Measurements from ENCODE around the gene PEG3. TPM values are rescaled to one million over a fixed set of nuclear protein-coding genes. Genes with fewer than 3 reads are reported as not detected.

PEG3 gene
- total and polyA plus RNA-seq, 2 of the 13 experiments (the other 11 are each of a cell fraction or from before 2014, with no cell fraction given) = 217 to 394 TPM

DNA sequence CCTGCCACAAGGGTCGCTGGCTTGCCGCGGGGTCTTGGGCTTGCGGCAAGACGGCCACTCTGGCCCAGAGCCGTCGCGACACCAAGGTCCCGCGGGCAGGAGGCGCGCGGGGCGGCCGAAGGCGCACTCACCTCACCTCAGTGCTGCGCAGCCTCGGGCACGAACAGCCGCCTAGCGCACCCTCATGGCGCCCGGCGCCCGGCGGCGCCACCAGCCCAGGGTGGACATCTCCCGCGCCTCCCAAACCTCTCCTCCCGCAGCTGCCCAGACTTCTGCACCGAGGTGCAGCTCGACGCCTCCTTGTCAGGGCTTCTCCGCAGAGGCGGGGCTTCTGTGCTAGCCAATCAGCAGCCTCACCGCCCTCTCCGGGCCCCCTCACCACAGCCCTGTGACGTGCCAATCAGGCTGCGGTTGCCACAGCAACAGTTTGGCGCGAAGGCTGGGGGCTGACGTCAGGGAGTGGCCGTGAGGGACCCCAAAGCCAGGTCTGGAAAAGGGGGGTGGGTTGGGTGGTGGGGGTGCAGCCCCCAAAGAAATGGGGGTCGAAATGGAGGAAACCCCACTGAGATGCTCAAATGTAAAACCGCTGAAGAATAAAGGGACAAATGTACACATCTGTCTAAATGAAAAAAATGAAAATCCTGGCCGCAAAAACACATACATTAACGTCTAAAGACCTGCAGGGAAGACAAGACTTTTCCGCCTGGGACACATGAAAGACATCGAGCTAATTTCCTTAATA lies at the start of gene PEG3, which contains the start of gene ZIM2 (continued):
- TF ChIP-seq POLR2G (IDR thresholded peaks at IDR 0.05; ENCODE audit: low read depth, low read length) (peak; percentile 98), ZNF768 (CRISPR knock-in tag; IDR thresholded peaks at IDR 0.05) (no peak; the same call in 1 of the 2 replicates), FOXA1 (IDR thresholded peaks at IDR 0.05) (no peak), FOXA1 (CRISPR knock-in tag; IDR thresholded peaks at IDR 0.05) (no peak), ZNF770 (CRISPR knock-in tag; IDR thresholded peaks at IDR 0.05) (no peak), RXRB (CRISPR knock-in tag; IDR thresholded peaks at IDR 0.05; ENCODE audit: borderline replicate concordance) (no peak), SIX4 (CRISPR knock-in tag; IDR thresholded peaks at IDR 0.05) (no peak), ZNF160 (CRISPR knock-in tag; IDR thresholded peaks at IDR 0.05) (no peak), TCF7L2 (IDR thresholded peaks at IDR 0.05; ENCODE audit: low read depth, low read length) (no peak), SIN3B (IDR thresholded peaks at IDR 0.05; ENCODE audit: low read length) (no peak), ZBTB42 (CRISPR knock-in tag; IDR thresholded peaks at IDR 0.05) (no peak), ZNF180 (CRISPR knock-in tag; IDR thresholded peaks at IDR 0.05; ENCODE audit: borderline replicate concordance, low read depth) (no peak), KLF6 (CRISPR knock-in tag; IDR thresholded peaks at IDR 0.05) (peak; percentile 26; the same call in 1 of the 2 replicates), ARID3A (IDR thresholded peaks at IDR 0.05; ENCODE audit: low read depth, low read length) (no peak), NR1H2 (CRISPR knock-in tag; IDR thresholded peaks at IDR 0.05; ENCODE audit: borderline replicate concordance, low read depth) (no peak), HNRNPUL1 (IDR thresholded peaks at IDR 0.05; ENCODE audit: low read depth, low read length) (no peak), USF2 (IDR thresholded peaks at IDR 0.05; ENCODE audit: low read depth, low read length) (no peak), USF2 (CRISPR knock-in tag; IDR thresholded peaks at IDR 0.05; ENCODE audit: borderline replicate concordance) (no peak), NFE2L1 (CRISPR knock-in tag; IDR thresholded peaks at IDR 0.05; ENCODE audit: borderline replicate concordance) (no peak), MATR3 (CRISPR knock-in tag; IDR thresholded peaks at IDR 0.05) (no peak)
- TF ChIP-seq, protein P1, sequence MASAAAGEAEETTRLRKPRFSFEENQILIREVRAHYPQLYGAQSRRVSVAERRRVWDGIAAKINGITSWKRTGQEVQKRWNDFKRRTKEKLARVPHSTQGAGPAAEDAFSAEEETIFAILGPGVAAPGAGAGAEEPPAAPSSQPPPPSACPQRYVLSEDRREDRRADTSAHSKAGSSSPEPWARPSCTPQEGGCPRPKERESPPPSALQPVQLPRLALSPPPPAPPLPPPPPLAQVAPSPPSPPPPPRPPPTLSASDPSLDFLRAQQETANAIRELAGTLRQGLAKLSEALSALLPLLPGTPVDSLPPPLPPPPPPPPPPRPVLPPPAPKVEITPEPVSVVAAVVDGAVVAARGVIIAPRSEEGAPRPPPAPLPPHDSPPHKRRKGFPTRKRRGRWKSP (CRISPR knock-in tag; IDR thresholded peaks at IDR 0.05) = 0 out of 2 replicates have a peak, but pooled peaks have one; percentile 3
- TF ChIP-seq, protein P2, sequence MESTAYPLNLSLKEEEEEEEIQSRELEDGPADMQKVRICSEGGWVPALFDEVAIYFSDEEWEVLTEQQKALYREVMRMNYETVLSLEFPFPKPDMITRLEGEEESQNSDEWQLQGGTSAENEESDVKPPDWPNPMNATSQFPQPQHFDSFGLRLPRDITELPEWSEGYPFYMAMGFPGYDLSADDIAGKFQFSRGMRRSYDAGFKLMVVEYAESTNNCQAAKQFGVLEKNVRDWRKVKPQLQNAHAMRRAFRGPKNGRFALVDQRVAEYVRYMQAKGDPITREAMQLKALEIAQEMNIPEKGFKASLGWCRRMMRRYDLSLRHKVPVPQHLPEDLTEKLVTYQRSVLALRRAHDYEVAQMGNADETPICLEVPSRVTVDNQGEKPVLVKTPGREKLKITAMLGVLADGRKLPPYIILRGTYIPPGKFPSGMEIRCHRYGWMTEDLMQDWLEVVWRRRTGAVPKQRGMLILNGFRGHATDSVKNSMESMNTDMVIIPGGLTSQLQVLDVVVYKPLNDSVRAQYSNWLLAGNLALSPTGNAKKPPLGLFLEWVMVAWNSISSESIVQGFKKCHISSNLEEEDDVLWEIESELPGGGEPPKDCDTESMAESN (CRISPR knock-in tag; conservative IDR thresholded peaks at IDR 0.05) = peak; percentile 60; the same call in 1 of the 2 replicates

Data from HepG2 (cell line).